NCI-H146 (cell line): ENCODE data around the gene SLC8A1.
A peak's percentile ranks its signal among the peaks of the same experiment; 100 is the strongest.
"Not testable (repeated sequence)": the region's sequence is repeated elsewhere in the genome, so short reads cannot be mapped to it uniquely, and the experiment has no call there.

ENCODE experiments used
- DNase-seq: peaks from one replicate; lab custom pipeline; 2025; lab: John Stamatoyannopoulos, UW

Gene SLC8A1

GRCh38 chr2:40108851-40109250, 343.0 kb downstream of the SLC8A1 start:
- DNase-seq: no peak

- DNase-seq: no peak
These were observed 345.8 kb downstream of the SLC8A1 start for GRCh38 chr2:40106061-40106460.

- DNase-seq: no peak
These were observed 346.3 kb downstream of the SLC8A1 start for GRCh38 chr2:40105593-40105992.

GRCh38 chr2:40103590-40103989, 348.3 kb downstream of the SLC8A1 start:
- no peak for DNase-seq

GRCh38 chr2:40103163-40103562, 348.7 kb downstream of the SLC8A1 start:
- no peak for DNase-seq

- DNase-seq: no peak
These were observed 349.4 kb downstream of the SLC8A1 start for GRCh38 chr2:40102447-40102846.

- DNase-seq: peak; percentile 41
These were observed 350.7 kb downstream of the SLC8A1 start for GRCh38 chr2:40101131-40101575.

GRCh38 chr2:40100676-40101075, 351.2 kb downstream of the SLC8A1 start:
- no peak for DNase-seq

- no peak for DNase-seq
These were observed 353.0 kb downstream of the SLC8A1 start for GRCh38 chr2:40098786-40099470.

- DNase-seq: no peak
These were observed 354.1 kb downstream of the SLC8A1 start for GRCh38 chr2:40097691-40098385.

- DNase-seq: peak; percentile 80
These were observed 355.5 kb downstream of the SLC8A1 start for GRCh38 chr2:40096360-40096759.

GRCh38 chr2:40095000-40095399, 356.9 kb downstream of the SLC8A1 start:
- DNase-seq: no peak

- no peak for DNase-seq
These were observed 357.4 kb downstream of the SLC8A1 start for GRCh38 chr2:40094451-40094850.

GRCh38 chr2:40093021-40093675, 358.7 kb downstream of the SLC8A1 start:
- peak; percentile 43 for DNase-seq

GRCh38 chr2:40090044-40090443, 361.8 kb downstream of the SLC8A1 start:
- no peak for DNase-seq

- no peak for DNase-seq
These were observed 364.0 kb downstream of the SLC8A1 start for GRCh38 chr2:40087927-40088326.

- no peak for DNase-seq
These were observed 364.5 kb downstream of the SLC8A1 start for GRCh38 chr2:40087434-40087833.

GRCh38 chr2:40085786-40086185, 366.1 kb downstream of the SLC8A1 start:
- DNase-seq: no peak

GRCh38 chr2:40073336-40073735, 378.6 kb downstream of the SLC8A1 start:
- not testable (repeated sequence) for DNase-seq

- DNase-seq: no peak
These were observed 379.3 kb downstream of the SLC8A1 start for GRCh38 chr2:40072442-40073232.

- peak; percentile 33 for DNase-seq
These were observed 389.5 kb downstream of the SLC8A1 start for GRCh38 chr2:40062381-40062780.

- DNase-seq: peak; percentile 75
These were observed 402.1 kb downstream of the SLC8A1 start for GRCh38 chr2:40049781-40050180.
